NCI-H82 treated with DMSO at 0.1 percent for 48 hours (cell line): ENCODE data around the gene FRMD4A.
"Not testable (repeated sequence)": the region's sequence is repeated elsewhere in the genome, so short reads cannot be mapped to it uniquely, and the experiment has no call there.

ENCODE experiments used
- DNase-seq: peaks from one replicate; lab custom pipeline; 2025; ENCODE audit not compliant: unreplicated experiment; lab: John Stamatoyannopoulos, UW

FRMD4A gene

DNA sequence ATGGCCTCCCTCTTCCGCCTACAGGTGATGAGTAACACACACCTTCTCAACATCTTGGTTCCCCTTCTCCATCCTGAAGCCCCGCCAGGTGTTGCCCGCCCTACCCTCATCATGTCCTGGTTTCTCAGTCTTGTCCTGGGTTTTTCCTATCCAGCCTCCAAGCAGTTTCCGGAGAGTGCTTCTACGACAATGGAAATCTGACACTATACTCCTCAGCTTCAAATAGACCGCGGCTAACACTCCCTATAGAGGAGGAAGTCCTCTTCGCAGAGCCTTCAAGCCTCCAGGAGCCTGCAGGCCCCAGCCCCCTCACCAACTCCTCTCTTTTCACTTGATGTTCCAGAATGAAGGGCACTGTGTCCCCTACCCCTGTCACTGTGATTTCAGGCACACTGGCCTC, 596.6 kb downstream of the FRMD4A start:
- DNase-seq = no peak

DNA sequence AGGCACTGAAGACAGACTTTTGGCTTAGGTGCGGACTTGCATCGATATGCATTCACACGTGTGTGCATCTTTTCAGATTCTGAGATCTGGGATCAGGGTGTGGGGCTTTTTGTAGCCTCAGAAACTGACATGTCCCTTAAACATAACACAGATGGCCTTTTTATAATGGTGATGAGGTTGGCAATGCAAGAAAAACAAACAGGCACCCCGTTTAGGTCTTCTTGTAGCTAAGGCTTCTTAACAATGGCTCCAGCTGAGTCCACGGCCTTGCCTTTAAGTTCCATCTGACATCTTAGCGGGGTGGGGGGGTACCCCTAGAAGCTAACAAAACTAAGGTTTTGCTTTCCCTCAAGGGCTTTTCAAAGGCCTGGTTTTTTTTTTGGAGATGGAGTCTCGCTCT, 597.7 kb downstream of the FRMD4A start:
- no peak for DNase-seq

DNA sequence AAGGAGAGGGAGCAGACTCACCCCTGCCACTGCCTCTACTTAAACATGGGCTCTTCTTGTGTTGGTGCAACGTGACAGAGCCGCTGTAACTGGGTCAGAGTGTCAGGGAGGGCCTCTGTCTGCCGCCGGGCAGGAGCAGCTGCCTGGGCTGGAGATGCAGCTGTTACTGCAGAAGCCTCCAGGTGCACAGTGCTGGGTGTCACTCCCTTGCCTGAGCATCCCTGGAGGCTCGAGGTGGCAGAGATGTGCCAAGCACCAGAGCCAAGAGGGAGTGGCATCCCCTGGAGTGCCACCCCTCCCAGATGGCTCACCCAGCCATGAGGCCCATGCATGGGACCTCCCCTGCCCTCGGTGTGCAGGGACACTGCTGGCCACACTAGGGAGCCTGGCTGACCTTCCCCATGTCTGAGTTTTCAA, 598.3 kb downstream of the FRMD4A start:
- no peak for DNase-seq

- no peak for DNase-seq
Measured at GRCh38 chr10:13731799-13732198, 598.9 kb downstream of the FRMD4A start.

GRCh38 chr10:13730956-13731355, 599.8 kb downstream of the FRMD4A start:
- DNase-seq = no peak

GRCh38 chr10:13730306-13730652, 600.4 kb downstream of the FRMD4A start:
- DNase-seq = no peak

- no peak for DNase-seq
Measured at GRCh38 chr10:13729586-13730305, 601.0 kb downstream of the FRMD4A start.

DNA sequence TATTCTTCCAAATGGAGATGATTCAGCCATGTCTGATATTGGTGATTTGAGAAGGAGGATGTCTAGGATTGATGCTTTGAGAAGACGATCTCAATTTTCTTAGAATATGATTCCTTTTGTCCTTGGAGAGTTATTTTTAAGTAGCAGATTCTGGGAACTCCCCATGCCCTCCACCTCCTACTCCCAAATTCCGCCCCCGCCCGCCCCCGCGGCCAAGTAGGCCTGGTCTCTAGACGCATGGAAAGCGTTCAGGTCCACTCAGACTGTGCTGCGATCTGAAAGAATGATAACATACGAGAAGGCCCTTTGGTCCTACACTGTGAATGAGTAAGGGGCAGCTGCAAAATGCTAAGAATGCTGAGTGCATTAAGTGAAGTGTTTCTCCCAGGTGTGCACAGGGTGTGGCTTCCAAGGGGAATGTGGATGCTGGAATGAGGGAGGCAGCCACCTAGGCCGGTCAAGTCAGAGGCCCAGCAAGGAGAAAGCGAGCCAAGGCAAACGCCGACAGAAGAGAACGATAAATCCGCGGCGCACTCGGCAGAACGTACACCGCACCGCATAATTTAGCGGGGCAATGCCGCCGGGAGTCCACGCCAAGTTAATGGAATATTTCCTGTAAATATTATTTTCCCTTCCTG, 601.7 kb downstream of the FRMD4A start:
- DNase-seq = no peak

- no peak for DNase-seq
Measured at GRCh38 chr10:13725594-13725993, 605.1 kb downstream of the FRMD4A start.

GRCh38 chr10:13724484-13724883, 606.2 kb downstream of the FRMD4A start:
- DNase-seq = no peak

GRCh38 chr10:13722747-13723653, 607.7 kb downstream of the FRMD4A start:
- DNase-seq = no peak

GRCh38 chr10:13721486-13721885, 609.2 kb downstream of the FRMD4A start:
- no peak for DNase-seq

- DNase-seq = no peak
Measured at GRCh38 chr10:13720699-13721098, 610.0 kb downstream of the FRMD4A start.

DNA sequence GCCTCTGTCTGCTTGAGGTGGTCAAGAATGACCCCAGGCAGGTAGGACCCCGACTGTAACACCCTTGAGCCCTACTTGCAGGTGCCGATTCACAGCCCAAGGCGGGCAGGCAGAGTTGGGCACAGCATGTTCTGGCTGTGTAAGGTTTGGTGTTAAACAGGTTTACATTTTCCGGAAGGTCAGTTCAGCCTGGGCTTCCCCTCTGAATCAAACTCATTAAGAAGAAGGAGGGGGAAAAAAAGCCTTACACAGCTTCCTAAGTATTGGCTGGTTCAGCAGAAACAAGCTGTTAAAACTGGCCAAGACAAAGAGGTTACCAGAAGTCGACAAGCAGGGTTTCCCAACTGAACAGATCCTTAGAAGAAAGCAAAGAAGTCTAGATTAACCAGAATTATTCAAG, 611.3 kb downstream of the FRMD4A start:
- DNase-seq = no peak

GRCh38 chr10:13718820-13719219, 611.9 kb downstream of the FRMD4A start:
- DNase-seq = no peak

- no peak for DNase-seq
Measured at GRCh38 chr10:13717936-13718772, 612.6 kb downstream of the FRMD4A start.

GRCh38 chr10:13717571-13717935, 613.2 kb downstream of the FRMD4A start:
- DNase-seq = no peak

DNA sequence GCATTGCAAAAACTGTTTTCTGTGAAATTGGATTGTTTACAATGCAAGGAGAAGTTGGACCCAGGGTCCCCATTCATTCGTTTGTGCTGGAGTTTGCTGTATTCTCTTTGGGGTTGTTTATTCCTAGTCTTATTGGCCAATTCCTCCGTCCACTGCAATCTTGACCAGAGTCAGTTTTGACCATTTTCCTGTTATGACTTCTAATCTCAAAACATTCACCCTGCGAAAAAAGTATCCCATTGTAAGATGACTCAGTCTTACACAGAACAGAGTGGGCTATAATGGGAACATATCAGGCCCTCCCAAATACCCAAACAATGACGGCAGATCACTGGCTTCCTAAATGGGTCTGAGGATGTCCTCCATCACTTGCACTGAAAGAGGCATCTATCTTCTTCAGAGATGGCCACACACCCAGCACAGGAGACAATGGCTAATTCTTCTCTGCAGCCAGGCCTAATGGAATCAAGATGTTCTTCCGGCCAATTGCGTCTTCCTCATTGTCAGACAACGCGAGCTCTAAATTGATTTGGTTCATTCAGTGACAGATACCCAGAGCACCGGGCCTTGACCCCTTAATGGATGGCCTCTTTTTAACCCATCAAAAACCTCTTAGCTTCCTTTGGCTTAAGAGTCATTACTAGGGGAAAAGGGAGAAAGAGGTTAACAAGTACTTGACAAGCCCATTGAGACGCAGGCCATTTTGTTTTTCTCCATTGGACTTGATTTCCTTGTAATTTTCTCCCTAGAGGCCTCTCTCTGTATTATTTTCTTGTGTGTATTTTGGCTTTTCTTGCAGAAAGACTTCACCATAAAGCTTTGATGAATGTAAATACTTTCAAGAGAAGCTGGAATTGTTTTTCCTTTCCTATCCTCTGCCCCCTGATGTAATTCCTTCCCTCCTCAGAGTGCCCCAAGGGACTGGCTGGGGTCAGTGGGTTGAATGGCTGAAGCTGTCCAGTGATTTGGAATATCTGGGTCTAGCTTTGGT, 614.3 kb downstream of the FRMD4A start:
- DNase-seq = no peak

DNA sequence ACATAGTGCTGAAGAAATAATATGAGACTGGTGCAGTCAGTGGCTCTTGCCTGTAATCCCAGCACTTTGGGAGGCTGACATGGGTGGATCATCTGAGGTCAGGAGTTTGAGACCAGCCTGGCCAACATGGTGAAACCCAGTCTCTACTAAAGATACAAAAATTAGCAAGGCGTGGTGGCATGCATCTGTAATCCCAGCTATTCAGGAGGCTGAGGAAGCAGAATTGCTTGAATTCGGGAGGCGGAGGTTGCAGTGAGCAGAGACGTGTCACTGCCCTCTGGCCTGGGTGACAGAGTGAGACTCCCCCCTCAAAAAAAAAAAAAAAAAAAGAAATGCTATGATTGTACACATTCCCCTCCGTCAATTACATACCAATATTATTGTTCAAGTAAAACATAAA, 615.1 kb downstream of the FRMD4A start:
- DNase-seq = not testable (repeated sequence)

DNA sequence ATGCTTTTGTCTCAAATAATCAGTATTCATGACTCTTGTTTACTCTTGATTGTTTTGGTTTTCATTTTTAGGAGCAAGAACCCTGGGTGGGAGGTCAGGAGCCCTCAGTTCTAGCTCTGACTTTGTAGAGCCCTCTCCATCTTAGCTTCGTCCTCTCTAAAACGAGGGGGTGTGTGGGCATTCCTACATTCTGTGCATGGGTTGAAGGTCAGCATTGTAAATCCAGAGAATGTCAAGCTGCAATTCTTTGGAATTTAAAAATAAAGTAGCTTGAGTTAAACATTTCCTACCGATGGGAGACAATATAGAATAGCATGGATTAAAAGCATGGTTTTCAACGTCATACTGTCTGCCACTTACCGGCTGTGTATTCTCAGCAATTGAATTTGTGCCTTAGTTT, 615.6 kb downstream of the FRMD4A start:
- DNase-seq = no peak
